ENCODE data around the gene KLK14.

DNA sequence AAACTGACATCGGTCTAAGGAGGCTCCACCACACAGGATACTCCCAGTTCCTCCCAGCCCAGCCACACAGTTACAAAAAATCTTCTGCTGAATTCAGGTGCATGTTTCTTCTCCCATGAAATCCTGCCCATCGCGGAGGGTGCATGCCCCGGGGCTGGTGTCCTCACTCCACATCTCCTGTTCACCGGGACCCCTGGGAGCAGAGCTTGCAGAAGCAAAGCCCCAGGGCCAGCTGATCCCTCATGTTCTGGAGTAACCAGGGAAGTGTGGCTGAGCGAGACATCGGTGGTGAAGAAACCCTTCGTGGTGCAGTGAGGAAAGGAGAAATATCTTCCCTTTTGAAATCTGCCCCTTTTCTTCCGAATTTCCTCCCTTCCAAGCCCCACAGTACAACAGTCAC is 41.1 kb upstream of the KLK14 start:
- no peak for TF ChIP-seq POLR2A (IDR thresholded peaks at IDR 0.05)
- TF ChIP-seq, protein P1, sequence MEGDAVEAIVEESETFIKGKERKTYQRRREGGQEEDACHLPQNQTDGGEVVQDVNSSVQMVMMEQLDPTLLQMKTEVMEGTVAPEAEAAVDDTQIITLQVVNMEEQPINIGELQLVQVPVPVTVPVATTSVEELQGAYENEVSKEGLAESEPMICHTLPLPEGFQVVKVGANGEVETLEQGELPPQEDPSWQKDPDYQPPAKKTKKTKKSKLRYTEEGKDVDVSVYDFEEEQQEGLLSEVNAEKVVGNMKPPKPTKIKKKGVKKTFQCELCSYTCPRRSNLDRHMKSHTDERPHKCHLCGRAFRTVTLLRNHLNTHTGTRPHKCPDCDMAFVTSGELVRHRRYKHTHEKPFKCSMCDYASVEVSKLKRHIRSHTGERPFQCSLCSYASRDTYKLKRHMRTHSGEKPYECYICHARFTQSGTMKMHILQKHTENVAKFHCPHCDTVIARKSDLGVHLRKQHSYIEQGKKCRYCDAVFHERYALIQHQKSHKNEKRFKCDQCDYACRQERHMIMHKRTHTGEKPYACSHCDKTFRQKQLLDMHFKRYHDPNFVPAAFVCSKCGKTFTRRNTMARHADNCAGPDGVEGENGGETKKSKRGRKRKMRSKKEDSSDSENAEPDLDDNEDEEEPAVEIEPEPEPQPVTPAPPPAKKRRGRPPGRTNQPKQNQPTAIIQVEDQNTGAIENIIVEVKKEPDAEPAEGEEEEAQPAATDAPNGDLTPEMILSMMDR (IDR thresholded peaks at IDR 0.05), result no peak

All from lower leg skin (tissue), 3 donors.